GM19238 (cell line): ENCODE results near the gene RAD51B.

ENCODE experiments used
- DNase-seq: peaks from one replicate; pipeline ENCODE4 v3.0.0; 2011; ENCODE audit warnings: low spot score; ENCODE audit not compliant: insufficient read length

RAD51B gene

DNA sequence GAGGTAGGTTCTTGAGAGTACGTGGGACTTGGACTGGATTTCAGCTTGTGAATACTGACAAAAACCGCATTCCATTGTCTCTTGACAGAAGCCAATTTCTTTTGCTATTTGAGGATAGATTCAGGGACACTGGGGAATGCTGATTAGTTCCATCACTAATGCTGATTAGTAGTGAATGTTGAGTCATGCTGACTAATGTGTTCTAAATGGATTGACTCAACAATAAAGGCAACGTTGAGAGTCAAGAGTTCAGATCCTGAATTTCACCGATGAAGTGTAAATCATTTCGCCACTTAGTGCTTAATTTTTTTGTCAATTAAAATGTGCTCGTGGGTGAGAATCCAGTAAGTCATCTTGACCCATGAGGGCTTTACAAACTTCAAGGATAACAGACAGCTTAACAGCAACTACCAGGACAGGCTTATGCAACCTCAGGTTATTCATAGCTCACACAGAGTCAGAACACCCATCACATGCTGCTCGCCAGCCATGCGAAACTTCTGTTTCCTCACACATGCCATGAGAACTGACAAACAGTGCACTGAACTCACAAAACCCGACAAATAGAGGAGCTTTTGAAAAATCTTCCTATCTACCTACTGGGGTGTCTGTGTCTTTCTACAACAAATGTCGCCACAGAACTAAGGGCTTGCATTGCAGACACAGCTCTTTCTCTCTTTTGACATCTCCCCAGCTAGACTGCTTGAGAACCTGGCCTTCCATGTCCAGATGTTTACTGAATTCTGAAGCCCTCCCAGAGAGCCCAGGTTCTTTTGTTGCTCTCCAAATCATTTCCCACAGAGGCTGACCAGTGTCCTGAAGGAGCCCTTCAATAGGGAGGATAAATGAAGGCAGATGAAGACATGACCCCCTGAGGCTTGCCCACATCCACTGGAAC, 656.9 kb downstream of the RAD51B start:
- DNase-seq, result no peak

- DNase-seq, result no peak
Observed at GRCh38 chr14:68477110-68477455, 657.5 kb downstream of the RAD51B start.

DNA sequence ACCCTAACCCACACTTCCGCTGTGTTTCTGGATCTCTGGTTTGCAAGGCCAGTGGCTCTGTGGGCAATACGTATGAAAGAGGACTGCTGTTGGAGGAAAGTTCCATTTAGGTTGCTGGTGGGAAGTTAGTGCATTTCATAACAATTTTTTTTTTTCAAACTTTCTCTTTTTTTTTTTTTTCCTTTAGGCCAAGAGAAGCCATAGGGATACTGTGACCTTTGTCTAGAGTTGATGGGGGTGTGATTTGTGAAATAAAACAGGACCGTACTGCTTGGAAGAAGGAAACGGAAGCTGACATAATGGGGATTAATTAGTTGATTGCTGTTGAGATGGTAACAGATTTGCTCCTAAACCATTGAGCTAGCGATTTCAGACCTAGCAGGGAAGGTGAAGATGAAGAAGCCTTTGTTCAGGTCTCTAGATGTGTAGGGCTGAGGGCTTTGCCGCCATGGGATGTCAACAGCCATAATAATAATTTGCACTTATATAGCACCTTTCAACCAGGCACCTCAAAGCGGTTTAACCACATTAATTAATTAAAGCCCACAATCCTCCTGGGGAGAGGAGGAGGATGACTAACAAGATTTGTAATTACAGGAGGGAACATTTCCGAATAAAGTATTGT, 658.0 kb downstream of the RAD51B start:
- no peak for DNase-seq

- DNase-seq, result no peak
Observed at GRCh38 chr14:68479247-68479646, 659.7 kb downstream of the RAD51B start.

GRCh38 chr14:68482018-68482417, 662.4 kb downstream of the RAD51B start:
- no peak for DNase-seq

GRCh38 chr14:68482772-68483395, 663.3 kb downstream of the RAD51B start:
- DNase-seq, result no peak

DNA sequence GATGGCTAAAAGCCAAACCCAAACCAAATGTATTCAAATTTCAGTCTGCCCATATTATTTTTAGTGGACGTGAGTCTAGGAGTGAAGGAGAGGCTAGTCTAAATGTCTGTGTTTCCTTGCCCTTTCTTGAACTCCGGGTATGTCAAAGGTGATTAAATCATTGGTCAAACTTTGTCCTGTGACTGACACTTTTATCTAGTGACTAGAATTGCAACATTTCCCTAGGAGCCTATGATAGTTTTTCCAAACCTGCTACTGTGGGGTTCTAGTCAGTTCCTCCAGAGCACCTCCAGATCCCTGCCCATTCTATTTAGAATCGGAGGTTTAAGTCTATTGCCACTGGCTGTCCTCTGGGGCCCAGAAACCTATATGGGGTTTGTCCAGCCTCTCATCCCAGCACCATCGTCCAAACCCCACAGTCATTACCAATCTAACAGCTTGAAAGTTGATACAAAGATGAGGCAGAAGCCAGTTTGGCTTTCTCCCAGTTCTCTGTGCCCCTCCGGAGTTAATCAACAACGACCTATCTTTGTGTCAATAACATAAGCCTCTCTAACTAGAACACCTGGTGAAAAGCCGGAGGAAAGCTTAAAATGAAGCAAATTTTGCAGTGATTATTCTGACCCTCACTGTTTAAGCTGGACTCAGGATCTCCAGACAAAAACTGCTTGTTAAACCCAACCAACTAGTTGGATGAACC, 666.6 kb downstream of the RAD51B start:
- no peak for DNase-seq

DNA sequence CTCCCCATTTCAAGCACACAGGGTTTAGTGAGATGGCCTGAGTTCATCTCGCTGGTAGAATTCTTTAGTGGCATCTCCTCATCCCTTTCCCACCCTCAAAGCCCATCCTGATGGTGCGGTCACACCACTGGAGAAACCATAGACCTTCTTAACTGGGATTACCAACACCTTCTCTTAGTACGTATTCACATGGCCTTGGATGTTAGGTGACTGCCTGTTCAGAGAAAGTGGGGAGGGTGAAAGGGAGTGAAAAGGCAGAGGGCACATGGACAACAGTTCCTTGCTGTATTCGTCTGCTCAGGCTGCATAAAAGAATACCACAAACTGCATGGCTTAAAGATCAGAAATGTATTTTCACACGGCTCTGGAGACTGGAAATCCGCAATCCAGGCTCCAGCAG, 667.2 kb downstream of the RAD51B start:
- DNase-seq, result no peak

GRCh38 chr14:68487805-68488590, 668.4 kb downstream of the RAD51B start:
- no peak for DNase-seq

DNA sequence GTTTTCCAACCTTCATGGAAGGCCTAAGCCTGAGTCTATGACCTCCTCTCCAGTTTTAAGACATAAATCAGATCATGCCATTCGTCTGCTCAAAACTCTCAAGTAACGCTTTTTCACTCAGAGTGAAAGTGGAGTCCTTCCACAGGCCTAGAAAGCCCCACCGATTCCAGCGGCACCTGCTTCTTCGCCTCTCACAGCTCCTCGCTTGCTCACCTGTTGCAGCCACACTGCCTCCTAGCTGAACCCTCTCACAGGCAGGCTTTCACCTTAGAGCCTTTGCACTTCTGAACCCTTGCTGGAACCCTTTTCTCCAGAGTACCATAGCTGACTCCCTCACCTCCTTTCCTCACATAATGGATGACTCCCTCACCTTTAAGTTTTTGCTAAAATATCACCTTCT, 672.2 kb downstream of the RAD51B start:
- DNase-seq, result no peak

GRCh38 chr14:68492381-68493151, 673.0 kb downstream of the RAD51B start:
- DNase-seq, result no peak

DNA sequence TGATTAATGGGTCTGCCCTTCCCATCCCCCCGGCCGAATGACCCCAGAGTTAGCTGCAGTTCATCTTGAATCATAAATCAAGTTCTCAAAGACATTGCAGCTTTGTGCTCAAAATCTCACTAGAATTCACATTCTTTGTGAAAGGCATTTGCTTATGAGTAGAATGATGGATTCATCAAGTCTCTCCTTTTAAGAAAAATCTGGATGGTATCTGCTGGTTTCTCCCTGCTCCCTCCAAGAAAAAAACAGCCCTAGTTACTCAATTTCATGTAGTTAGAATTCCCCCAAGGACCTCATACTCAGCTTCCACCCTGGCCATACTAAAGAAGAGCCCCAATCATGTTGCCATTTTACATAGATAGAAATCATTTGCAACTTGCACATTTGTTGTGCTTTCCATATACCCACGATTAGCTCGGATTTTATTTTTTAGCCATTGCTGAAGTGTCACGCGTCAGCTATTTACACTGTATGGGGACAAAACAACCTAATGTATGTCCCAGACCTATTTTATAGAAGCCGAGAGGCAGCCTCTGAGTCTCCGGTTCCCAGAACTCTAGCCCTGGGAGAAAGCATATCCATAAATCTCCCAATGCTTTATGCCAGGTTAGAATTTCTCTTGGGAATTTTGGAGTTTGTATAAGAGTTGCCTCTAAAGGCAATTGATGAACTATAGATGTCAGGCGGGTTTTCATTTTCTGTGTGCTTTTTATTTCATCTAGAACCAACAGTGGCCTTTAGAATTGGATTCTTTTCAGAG, 673.8 kb downstream of the RAD51B start:
- no peak for DNase-seq

GRCh38 chr14:68495101-68496039, 675.8 kb downstream of the RAD51B start:
- no peak for DNase-seq

- no peak for DNase-seq
Observed at GRCh38 chr14:68497011-68497410, 677.4 kb downstream of the RAD51B start.

- no peak for DNase-seq
Observed at GRCh38 chr14:68499451-68499850, 679.9 kb downstream of the RAD51B start.

DNA sequence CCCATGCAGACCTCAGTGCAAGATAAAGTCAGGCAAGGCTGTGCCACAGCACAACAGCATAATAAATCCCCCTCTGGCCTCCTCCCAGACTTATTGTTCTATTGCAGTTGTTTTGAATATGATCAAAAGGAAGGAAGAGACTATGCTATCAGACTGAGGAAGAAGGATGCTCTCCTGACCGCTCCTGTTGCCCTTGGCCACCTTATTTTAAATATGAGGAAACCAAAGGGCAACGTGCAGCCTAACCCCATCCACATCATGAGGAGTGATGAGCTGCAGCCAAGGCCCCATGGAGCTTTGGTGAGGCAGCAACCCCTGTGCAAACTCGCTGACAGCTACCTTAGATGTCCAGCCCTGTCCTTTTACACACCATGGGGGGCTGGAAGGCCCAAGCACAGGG, 681.6 kb downstream of the RAD51B start:
- DNase-seq, result no peak

GRCh38 chr14:68501614-68502052, 682.1 kb downstream of the RAD51B start:
- DNase-seq, result no peak

DNA sequence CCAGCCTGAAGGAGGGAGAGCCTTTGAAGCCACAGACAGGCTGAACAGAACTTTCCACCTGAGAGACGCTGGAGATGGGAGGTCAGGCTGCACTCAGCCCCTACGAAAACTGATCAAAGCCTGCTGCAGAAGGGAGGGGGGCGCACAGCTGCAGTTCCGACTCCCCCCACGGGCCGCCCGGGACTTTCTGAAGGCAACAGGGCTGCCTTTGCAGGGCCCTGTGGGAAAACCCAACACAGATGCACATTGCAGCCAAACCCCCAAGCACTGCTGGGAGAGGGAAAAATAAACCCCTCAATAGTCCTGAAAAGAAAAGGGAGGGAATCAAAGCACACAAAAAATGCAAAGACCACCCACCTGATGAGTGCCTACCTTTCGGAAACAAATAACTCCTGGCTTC, 682.7 kb downstream of the RAD51B start:
- DNase-seq, result no peak
